Stimulated activated naive CD8-positive, alpha-beta T cell treated with anti-CD3 and anti-CD28 coated beads, Interleukin-15, Interleukin-2, amounts not matched to agents 100 ng/mL and 50 ng/mL, for 24 hours (primary cell): ENCODE results near the gene SRSF3.

Experiments
- H3K27ac Mint-ChIP-seq: one replicate; pipeline ENCODE4 v1.8.0; 2021; ENCODE audit warnings: mild to moderate bottlenecking, mixed read lengths
- H3K27me3 Mint-ChIP-seq: one replicate; pipeline ENCODE4 v1.8.0; 2021; ENCODE audit warnings: mixed read lengths
- H3K36me3 Mint-ChIP-seq: one replicate; pipeline ENCODE4 v1.8.0; 2021; ENCODE audit warnings: low read depth, mixed read lengths
- H3K4me1 Mint-ChIP-seq: one replicate; pipeline ENCODE4 v1.8.0; 2021; ENCODE audit warnings: low read depth, mixed read lengths
- H3K4me3 Mint-ChIP-seq: one replicate; pipeline ENCODE4 v1.8.0; 2021; ENCODE audit warnings: mild to moderate bottlenecking, mixed read lengths
- H3K9me3 Mint-ChIP-seq: one replicate; pipeline ENCODE4 v1.8.0; 2021; ENCODE audit warnings: mixed read lengths

The SRSF3 gene

GRCh38 chr6:36621371-36621855 lies 27.3 kb downstream of the SRSF3 start:
- no peak overlapping the region for H3K4me3 Mint-ChIP-seq
- H3K4me1 Mint-ChIP-seq, result peaks cover 20% of the 10 kb centered on the region
- H3K9me3 Mint-ChIP-seq, result no peaks in the 10 kb centered on the region
- no peak overlapping the region for H3K27ac Mint-ChIP-seq
- no peaks in the 10 kb centered on the region for H3K27me3 Mint-ChIP-seq
- H3K36me3 Mint-ChIP-seq, result peaks cover 5% of the 10 kb centered on the region

- Mint-ChIP-seq H3K27ac (no peak overlapping the region), H3K27me3 (no peaks in the 10 kb centered on the region), H3K4me3 (no peak overlapping the region), H3K9me3 (no peaks in the 10 kb centered on the region), H3K4me1 (peaks cover 22% of the 10 kb centered on the region), H3K36me3 (peaks cover 5% of the 10 kb centered on the region)
These were observed 28.9 kb downstream of the SRSF3 start for GRCh38 chr6:36622901-36623546.

- Mint-ChIP-seq H3K36me3 (peaks cover 5% of the 10 kb centered on the region), H3K4me3 (no peak overlapping the region)
These were observed 29.6 kb downstream of the SRSF3 start for GRCh38 chr6:36623547-36624459.

GRCh38 chr6:36624461-36625157 lies 30.4 kb downstream of the SRSF3 start:
- Mint-ChIP-seq H3K9me3 (no peaks in the 10 kb centered on the region), H3K36me3 (no peaks in the 10 kb centered on the region), H3K4me1 (peaks cover 20% of the 10 kb centered on the region), H3K27me3 (no peaks in the 10 kb centered on the region), H3K27ac (no peak overlapping the region), H3K4me3 (no peak overlapping the region)

More at GRCh38 chr6:36623547-36624459, 29.6 kb downstream of the SRSF3 start:
- no peaks in the 10 kb centered on the region for H3K9me3 Mint-ChIP-seq
- H3K27me3 Mint-ChIP-seq, result no peaks in the 10 kb centered on the region
- H3K4me1 Mint-ChIP-seq, result peaks cover 23% of the 10 kb centered on the region
- no peak overlapping the region for H3K27ac Mint-ChIP-seq

- H3K9me3 Mint-ChIP-seq, result no peaks in the 10 kb centered on the region
- H3K4me1 Mint-ChIP-seq, result peaks cover 20% of the 10 kb centered on the region
- H3K36me3 Mint-ChIP-seq, result no peaks in the 10 kb centered on the region
- no peak overlapping the region for H3K4me3 Mint-ChIP-seq
- H3K27me3 Mint-ChIP-seq, result no peaks in the 10 kb centered on the region
- H3K27ac Mint-ChIP-seq, result no peak overlapping the region
These were observed 31.2 kb downstream of the SRSF3 start for GRCh38 chr6:36625158-36625919.

- Mint-ChIP-seq H3K27ac (no peak overlapping the region), H3K9me3 (no peaks in the 10 kb centered on the region), H3K4me3 (no peak overlapping the region), H3K36me3 (no peaks in the 10 kb centered on the region), H3K27me3 (no peaks in the 10 kb centered on the region), H3K4me1 (peaks cover 20% of the 10 kb centered on the region)
These were observed 32.5 kb downstream of the SRSF3 start for GRCh38 chr6:36626636-36627035.

GRCh38 chr6:36627141-36627540 lies 33.0 kb downstream of the SRSF3 start:
- no peak overlapping the region for H3K4me3 Mint-ChIP-seq
- H3K9me3 Mint-ChIP-seq, result no peaks in the 10 kb centered on the region
- peaks cover 20% of the 10 kb centered on the region for H3K4me1 Mint-ChIP-seq
- no peak overlapping the region for H3K27ac Mint-ChIP-seq
- no peaks in the 10 kb centered on the region for H3K27me3 Mint-ChIP-seq
- no peaks in the 10 kb centered on the region for H3K36me3 Mint-ChIP-seq

GRCh38 chr6:36627801-36628246 lies 33.7 kb downstream of the SRSF3 start:
- no peaks in the 10 kb centered on the region for H3K9me3 Mint-ChIP-seq
- H3K4me1 Mint-ChIP-seq, result peaks cover 16% of the 10 kb centered on the region
- peak overlapping the region; percentile 4 for H3K27ac Mint-ChIP-seq
- H3K27me3 Mint-ChIP-seq, result no peaks in the 10 kb centered on the region
- no peaks in the 10 kb centered on the region for H3K36me3 Mint-ChIP-seq
- no peak overlapping the region for H3K4me3 Mint-ChIP-seq

- Mint-ChIP-seq H3K9me3 (no peaks in the 10 kb centered on the region), H3K4me1 (peaks cover 4% of the 10 kb centered on the region), H3K36me3 (no peaks in the 10 kb centered on the region), H3K27ac (no peak overlapping the region), H3K4me3 (no peak overlapping the region), H3K27me3 (no peaks in the 10 kb centered on the region)
These were observed 35.6 kb downstream of the SRSF3 start for GRCh38 chr6:36629784-36630183.

- Mint-ChIP-seq H3K4me1 (peaks cover 4% of the 10 kb centered on the region), H3K36me3 (no peaks in the 10 kb centered on the region), H3K9me3 (no peaks in the 10 kb centered on the region), H3K27ac (no peak overlapping the region), H3K4me3 (no peak overlapping the region), H3K27me3 (no peaks in the 10 kb centered on the region)
These were observed 37.3 kb downstream of the SRSF3 start for GRCh38 chr6:36631326-36632011.

- no peaks in the 10 kb centered on the region for H3K36me3 Mint-ChIP-seq
- H3K4me1 Mint-ChIP-seq, result no peaks in the 10 kb centered on the region
- no peaks in the 10 kb centered on the region for H3K27me3 Mint-ChIP-seq
- H3K4me3 Mint-ChIP-seq, result no peak overlapping the region
- no peak overlapping the region for H3K27ac Mint-ChIP-seq
- H3K9me3 Mint-ChIP-seq, result no peaks in the 10 kb centered on the region
These were observed 39.2 kb downstream of the SRSF3 start for GRCh38 chr6:36633370-36633769.

GRCh38 chr6:36633915-36634314 lies 39.8 kb downstream of the SRSF3 start:
- Mint-ChIP-seq H3K4me1 (no peaks in the 10 kb centered on the region), H3K36me3 (no peaks in the 10 kb centered on the region), H3K27ac (no peak overlapping the region)

GRCh38 chr6:36634317-36635108 lies 40.4 kb downstream of the SRSF3 start:
- Mint-ChIP-seq H3K27me3 (no peaks in the 10 kb centered on the region), H3K27ac (no peak overlapping the region), H3K9me3 (no peaks in the 10 kb centered on the region), H3K4me1 (no peaks in the 10 kb centered on the region), H3K4me3 (no peak overlapping the region), H3K36me3 (no peaks in the 10 kb centered on the region)

More at GRCh38 chr6:36633915-36634314, 39.8 kb downstream of the SRSF3 start:
- no peaks in the 10 kb centered on the region for H3K27me3 Mint-ChIP-seq
- no peak overlapping the region for H3K4me3 Mint-ChIP-seq
- no peaks in the 10 kb centered on the region for H3K9me3 Mint-ChIP-seq
